HCT116 (cell line): ENCODE data around the gene HSF2BP. TPM values are rescaled to one million over a fixed set of nuclear protein-coding genes. Genes with fewer than 3 reads are reported as not detected.

Source experiments
- ATAC-seq: fragments of 200-7000 bp; cut with Tn5 transposase; 2 replicates; pipeline ENCODE4 v1.9.1; 2020; ENCODE audit warnings: mild to moderate bottlenecking, moderate library complexity
- BruUV-seq: library from RNA; stranded (reverse); fragments of 400-500 nt; replicated peaks from 2 replicates; lab custom pipeline; 2021; lab: Mats Ljungman, UMichigan
- CTCF ChIA-PET: fragments of 300-600 bp; sonication (Branson Sonifier 250); formaldehyde crosslinking; loops from one replicate; lab custom pipeline; 2021; ENCODE audit warnings: antibody characterized with exemption; lab: Charles Lee
- POLR2A ChIA-PET: fragments of 300-600, 350-600 bp; sonication (Branson Sonifier 250); formaldehyde crosslinking; loops from one replicate; lab custom pipeline; 2021; ENCODE audit warnings: antibody characterized with exemption; lab: Charles Lee
- RAD21 ChIA-PET, 2 experiments: fragments of 300-600 bp; sonication (Branson Sonifier 250); formaldehyde crosslinking; loops; one replicate each; lab custom pipeline; 2023; ENCODE audit warnings: low total read pairs in 2 of 2; ENCODE audit not compliant: uncharacterized antibody in 2 of 2, unreplicated experiment in 2 of 2, low non-redundant PET in 1 of 2; lab: Charles Lee
- DNase-seq: peaks from one replicate; pipeline ENCODE4 v3.0.0-alpha.2; 2010; ENCODE audit warnings: low read depth, low spot score
- H2AFZ ChIP-seq: fragments of 200-600 bp; shearing (Covaris generic), sonication (generic); 2 replicates; pipeline ENCODE4 v1.6.1; 2017; ENCODE audit warnings: low read depth, mixed run types, mixed read lengths, antibody characterized with exemption, low read length; ENCODE audit not compliant: poor library complexity, severe bottlenecking
- H3K27ac ChIP-seq: 2 replicates; pipeline ENCODE4 v1.5.1; 2012; ENCODE audit warnings: low read depth, low read length
- H3K27me3 ChIP-seq: fragments of 200-600 bp; sonication (generic); 2 replicates; pipeline ENCODE4 v1.6.1; 2016; ENCODE audit warnings: mixed run types, low read length, mixed read lengths; ENCODE audit not compliant: insufficient read depth
- H3K36me3 ChIP-seq, 2 experiments: fragments of 200-500 bp in 1 of 2; fragments of 200-600 bp in 1 of 2; sonication (Bioruptor generic) in 1 of 2; sonication (generic) in 1 of 2; 2 replicates each; pipeline versions ENCODE4 v1.5.1 to v1.6.1; 2014 to 2016; ENCODE audit warnings: low read length in 2 of 2, inconsistent platforms in 1 of 2, mixed read lengths in 1 of 2, mixed run types in 1 of 2; ENCODE audit not compliant: insufficient read depth in 2 of 2, control insufficient read depth in 1 of 2
- H3K4me1 ChIP-seq, 2 experiments: fragments of 200-600 bp in 1 of 2; sonication (generic) in 1 of 2; 2 replicates each; pipeline versions ENCODE4 v1.5.1 to v1.6.1; 2012 to 2017; ENCODE audit warnings: low read length in 2 of 2, inconsistent platforms in 1 of 2, mild to moderate bottlenecking in 1 of 2, mixed read lengths in 1 of 2, mixed run types in 1 of 2, moderate library complexity in 1 of 2; ENCODE audit not compliant: insufficient read depth in 2 of 2, control insufficient read depth in 1 of 2
- H3K4me2 ChIP-seq: fragments of 200-600 bp; sonication (generic); 2 replicates; pipeline ENCODE4 v1.6.1; 2017; ENCODE audit warnings: mixed run types, low read length, mixed read lengths
- H3K4me3 ChIP-seq, 2 experiments: fragments of 200-600 bp in 1 of 2; sonication (generic) in 1 of 2; replicated peaks in 1 of 2; 2 replicates each; pipeline ENCODE4 v1.5.1; 2011 to 2016; ENCODE audit warnings: low read length in 2 of 2, control low read depth in 1 of 2, low read depth in 1 of 2, mild to moderate bottlenecking in 1 of 2, mixed read lengths in 1 of 2, mixed run types in 1 of 2
- H3K79me2 ChIP-seq: fragments of 200-600 bp; sonication (generic); 2 replicates; pipeline ENCODE4 v1.6.1; 2017; ENCODE audit warnings: mild to moderate bottlenecking, mixed run types, low read length, moderate library complexity, mixed read lengths; ENCODE audit not compliant: insufficient read depth
- H3K9ac ChIP-seq: fragments of 200-600 bp; sonication (generic); 2 replicates; pipeline ENCODE4 v1.6.1; 2016; ENCODE audit warnings: low read length, mixed read lengths
- H3K9me2 ChIP-seq: fragments of 200-600 bp; sonication (generic), shearing (Covaris generic); 2 replicates; pipeline ENCODE4 v1.6.1; 2017; ENCODE audit warnings: mixed run types, mild to moderate bottlenecking, moderate library complexity; ENCODE audit not compliant: insufficient read depth
- H3K9me3 ChIP-seq, 2 experiments: fragments of 200-500 bp in 1 of 2; fragments of 200-600 bp in 1 of 2; sonication (Bioruptor generic) in 1 of 2; sonication (generic) in 1 of 2; 2 replicates each; pipeline ENCODE4 v1.6.1; 2014 to 2017; ENCODE audit warnings: low read length in 2 of 2, mixed read lengths in 2 of 2, inconsistent platforms in 1 of 2, low read depth in 1 of 2, mild to moderate bottlenecking in 1 of 2, mixed run types in 1 of 2, moderate library complexity in 1 of 2; ENCODE audit not compliant: control insufficient read depth in 1 of 2, insufficient read depth in 1 of 2
- H4K20me1 ChIP-seq: fragments of 200-600 bp; sonication (generic), shearing (Covaris generic); 2 replicates; pipeline ENCODE4 v1.6.1; 2017; ENCODE audit warnings: mixed run types, mild to moderate bottlenecking, moderate library complexity; ENCODE audit not compliant: insufficient read depth
- ATF3 ChIP-seq: IDR thresholded peaks from 2 replicates; pipeline ENCODE4 v1.6.1; 2012
- CBX3 ChIP-seq: IDR thresholded peaks from 2 replicates; pipeline ENCODE4 v1.6.1; 2012; ENCODE audit warnings: low read depth
- CEBPB ChIP-seq: IDR thresholded peaks from 2 replicates; pipeline ENCODE4 v1.6.1; 2012; ENCODE audit warnings: low read depth
- CTCF ChIP-seq, 3 experiments: fragments of 200-600 bp in 1 of 3; sonication (generic) in 1 of 3; IDR thresholded peaks in 2 of 3; conservative IDR thresholded peaks in 1 of 3; 2 replicates each; pipeline ENCODE4 v1.5.1; 2012 to 2017; ENCODE audit warnings: low read depth in 2 of 3, low read length in 2 of 3, antibody characterized with exemption in 1 of 3, borderline replicate concordance in 1 of 3, control low read depth in 1 of 3, mild to moderate bottlenecking in 1 of 3, mixed read lengths in 1 of 3, mixed run types in 1 of 3, moderate library complexity in 1 of 3; ENCODE audit not compliant: insufficient read depth in 1 of 3
- EZH2 ChIP-seq: fragments of 200-600 bp; sonication (generic); IDR thresholded peaks from 2 replicates; pipeline ENCODE4 v1.6.1; 2017; ENCODE audit warnings: antibody characterized with exemption, mixed run types
- EZH2phosphoT487 ChIP-seq: fragments of 200-600 bp; IDR thresholded peaks from 2 replicates; pipeline ENCODE4 v1.6.1; 2018; ENCODE audit warnings: antibody characterized with exemption, borderline replicate concordance
- FOSL1 ChIP-seq: IDR thresholded peaks from 2 replicates; pipeline ENCODE4 v1.6.1; 2012; ENCODE audit warnings: low read depth
- JUND ChIP-seq: IDR thresholded peaks from 2 replicates; pipeline ENCODE4 v1.6.1; 2012
- MAX ChIP-seq: IDR thresholded peaks from 2 replicates; pipeline ENCODE4 v1.6.1; 2012
- POLR2A ChIP-seq: IDR thresholded peaks from 2 replicates; pipeline ENCODE4 v1.7.0; 2011; ENCODE audit warnings: borderline replicate concordance; ENCODE audit not compliant: insufficient read depth, insufficient read length; ENCODE audit errors: extremely low read depth
- POLR2AphosphoS5 ChIP-seq: IDR thresholded peaks from 2 replicates; pipeline ENCODE4 v1.6.1; 2011; ENCODE audit warnings: mild to moderate bottlenecking, low read depth, low read length, moderate library complexity
- RAD21 ChIP-seq: IDR thresholded peaks from 2 replicates; pipeline ENCODE4 v1.6.1; 2012; ENCODE audit warnings: low read depth, mild to moderate bottlenecking
- REST ChIP-seq: IDR thresholded peaks from 2 replicates; pipeline ENCODE4 v1.6.1; 2012; ENCODE audit warnings: low read depth
- SP1 ChIP-seq: IDR thresholded peaks from 2 replicates; pipeline ENCODE4 v1.6.1; 2012; ENCODE audit warnings: low read depth
- SRF ChIP-seq: IDR thresholded peaks from 2 replicates; pipeline ENCODE4 v1.6.1; 2012; ENCODE audit warnings: low read depth
- YY1 ChIP-seq: IDR thresholded peaks from 2 replicates; pipeline ENCODE4 v1.6.1; 2011; ENCODE audit warnings: low read length, low read depth, moderate library complexity, mild to moderate bottlenecking; ENCODE audit not compliant: insufficient replicate concordance; ENCODE audit errors: extremely low read depth
- ZBTB33 ChIP-seq: IDR thresholded peaks from 2 replicates; pipeline ENCODE4 v1.6.1; 2011; ENCODE audit warnings: mild to moderate bottlenecking, low read length, moderate library complexity; ENCODE audit not compliant: insufficient replicate concordance; ENCODE audit errors: extremely low read depth
- ZFX ChIP-seq: fragments of 450-650 bp; IDR thresholded peaks from 2 replicates; pipeline ENCODE4 v1.6.1; 2017
- ZNF274 ChIP-seq: fragments of 200-500 bp; sonication (Bioruptor generic); IDR thresholded peaks from 2 replicates; pipeline ENCODE4 v1.6.1; 2014; ENCODE audit warnings: mild to moderate bottlenecking, low read depth, low read length, inconsistent platforms
- intact Hi-C: fragments of 100-400 bp; cut with micrococcal nuclease; formaldehyde crosslinking; loops from 2 replicates; pipeline ENCODE4 v1.10.0; 2022
- total RNA-seq: library from RNA; stranded (reverse); gene quantifications from one replicate; pipeline ENCODE4 v1.2.1, GENCODE V29; 2021; ENCODE audit not compliant: unreplicated experiment

The HSF2BP gene
- total RNA-seq, 1 experiment from 2014 or later, result 0.59 TPM

GRCh38 chr21:43627527-43627926, 31.8 kb downstream of the HSF2BP start:
- H3K4me3 ChIP-seq, result no peak overlapping the region
- H3K36me3 ChIP-seq, result no peaks in the 10 kb centered on the region
- H3K9me2 ChIP-seq, result no peaks in the 10 kb centered on the region
- POLR2A ChIA-PET, result no interaction called here
- TF ChIP-seq RAD21 (no peak), SRF (no peak), EZH2phosphoT487 (no peak), POLR2AphosphoS5 (no peak), ZFX (no peak), FOSL1 (no peak), SP1 (no peak), CEBPB (no peak), ZBTB33 (no peak), REST (no peak), CBX3 (no peak), ATF3 (no peak), EZH2 (no peak), YY1 (no peak), JUND (no peak), CTCF (IDR thresholded peaks at IDR 0.05 in 2 of 3, conservative IDR thresholded peaks at IDR 0.05 in 1 of 3; ENCODE audit: borderline replicate concordance in 1 of 3, insufficient read depth in 1 of 3, low read depth in 2 of 3, low read length in 2 of 3) (no peak), ZNF274 (no peak), POLR2A (no peak), MAX (no peak)
- TF ChIP-seq, all 23 proteins: peak for 0
- H2AFZ ChIP-seq, result no peak overlapping the region
- no peaks in the 10 kb centered on the region; a peak in 1 of 4 replicates for H3K9me3 ChIP-seq
- no peaks in the 10 kb centered on the region for H3K27me3 ChIP-seq
- no peak overlapping the region for H3K9ac ChIP-seq
- CTCF ChIA-PET, result no interaction called here
- RAD21 ChIA-PET, result no interaction called here
- no peaks in the 10 kb centered on the region for H3K4me1 ChIP-seq
- no peaks in the 10 kb centered on the region for H4K20me1 ChIP-seq
- BruUV-seq, result no TSS peak
- DNase-seq, result no peak
- no peak for ATAC-seq
- intact Hi-C loops, result no loop called here
- H3K4me2 ChIP-seq, result no peak overlapping the region
- no peaks in the 10 kb centered on the region for H3K79me2 ChIP-seq
- no peak overlapping the region for H3K27ac ChIP-seq
